Muscle layer of duodenum (tissue), 2 donors: ENCODE data around the gene CCT7.

Experiments
- H3K27ac ChIP-seq: one replicate; pipeline ENCODE4 v1.7.0; 2013; ENCODE audit warnings: mild to moderate bottlenecking, low read length
- H3K27me3 ChIP-seq: one replicate; pipeline ENCODE4 v1.7.0; 2013; ENCODE audit warnings: low read depth, mild to moderate bottlenecking, control low read depth, low read length
- H3K36me3 ChIP-seq, 2 donors: one replicate each; pipeline ENCODE4 v1.7.0; 2013; ENCODE audit warnings: low read length in 2 of 2, control low read depth in 1 of 2, mild to moderate bottlenecking in 1 of 2; ENCODE audit not compliant: insufficient read depth in 2 of 2, control insufficient read depth in 1 of 2
- H3K4me1 ChIP-seq, 2 donors: one replicate each; pipeline ENCODE4 v1.7.0; 2013; ENCODE audit warnings: low read length in 2 of 2, mild to moderate bottlenecking in 2 of 2, control low read depth in 1 of 2, moderate library complexity in 1 of 2; ENCODE audit not compliant: insufficient read depth in 2 of 2, control insufficient read depth in 1 of 2
- H3K4me3 ChIP-seq, 2 donors: one replicate each; pipeline ENCODE4 v1.7.0; 2013; ENCODE audit warnings: low read length in 2 of 2, low read depth in 1 of 2, mild to moderate bottlenecking in 1 of 2
- H3K9me3 ChIP-seq, 2 donors: one replicate each; pipeline ENCODE4 v1.7.0; 2013; ENCODE audit warnings: low read length in 2 of 2, control low read depth in 1 of 2, mild to moderate bottlenecking in 1 of 2; ENCODE audit not compliant: control insufficient read depth in 1 of 2
- donor health status: healthy.

Gene CCT7

GRCh38 chr2:73281244-73281643, 47.1 kb downstream of the CCT7 start:
- Histone ChIP-seq H3K9me3 (no peaks in the 10 kb centered on the region), H3K36me3 (no peaks in the 10 kb centered on the region), H3K27ac (no peak overlapping the region), H3K4me3 (no peak overlapping the region), H3K27me3 (peaks cover 5% of the 10 kb centered on the region), H3K4me1 (peaks cover 0 to 20% of the 10 kb centered on the region in 2 donors)

- Histone ChIP-seq H3K27me3 (peaks cover 5% of the 10 kb centered on the region), H3K4me3 (peak overlapping the region in 1 of 2 donors; percentile 79), H3K9me3 (no peaks in the 10 kb centered on the region)
Observed at GRCh38 chr2:73282924-73283544, 48.9 kb downstream of the CCT7 start.

GRCh38 chr2:73283545-73284295, 49.6 kb downstream of the CCT7 start:
- Histone ChIP-seq H3K27ac (no peak overlapping the region), H3K4me3 (peak overlapping the region; percentile 43 to 79), H3K36me3 (no peaks in the 10 kb centered on the region), H3K4me1 (peaks cover 0 to 20% of the 10 kb centered on the region in 2 donors), H3K9me3 (no peaks in the 10 kb centered on the region), H3K27me3 (peaks cover 5% of the 10 kb centered on the region)

More at GRCh38 chr2:73282924-73283544, 48.9 kb downstream of the CCT7 start:
- Histone ChIP-seq H3K36me3 (no peaks in the 10 kb centered on the region), H3K27ac (no peak overlapping the region), H3K4me1 (peaks cover 0 to 20% of the 10 kb centered on the region in 2 donors)

GRCh38 chr2:73284296-73285158, 50.4 kb downstream of the CCT7 start, which contains the start of gene FBXO41:
Gene FBXO41, minus strand, starts transcription at chr2:73284478. Its CDS starts 14,848 bp downstream, at chr2:73269630.
- H3K9me3 ChIP-seq = no peaks in the 10 kb centered on the region

GRCh38 chr2:73285159-73285739, 51.1 kb downstream of the CCT7 start:
- peaks cover 0 to 20% of the 10 kb centered on the region in 2 donors for H3K4me1 ChIP-seq
- H3K36me3 ChIP-seq = no peaks in the 10 kb centered on the region
- H3K27me3 ChIP-seq = peaks cover 5% of the 10 kb centered on the region
- H3K4me3 ChIP-seq = peak overlapping the region; percentile 28 to 79
- H3K27ac ChIP-seq = no peak overlapping the region
- no peaks in the 10 kb centered on the region for H3K9me3 ChIP-seq

More at GRCh38 chr2:73284296-73285158, 50.4 kb downstream of the CCT7 start, which contains the start of gene FBXO41:
- peak within 1 kb of the TSS; percentile 43 to 79 for H3K4me3 ChIP-seq
- H3K27ac ChIP-seq = no peak within 1 kb of the TSS
- H3K36me3 ChIP-seq = no peaks in the 10 kb centered on the region
- H3K27me3 ChIP-seq = peaks cover 5% of the 10 kb centered on the region
- peaks cover 0 to 20% of the 10 kb centered on the region in 2 donors for H3K4me1 ChIP-seq

- no peak overlapping the region for H3K4me3 ChIP-seq
- H3K27me3 ChIP-seq = peaks cover 10% of the 10 kb centered on the region
- H3K36me3 ChIP-seq = no peaks in the 10 kb centered on the region
- H3K27ac ChIP-seq = no peak overlapping the region
- H3K4me1 ChIP-seq = peaks cover 0 to 22% of the 10 kb centered on the region in 2 donors
- no peaks in the 10 kb centered on the region for H3K9me3 ChIP-seq
Observed at GRCh38 chr2:73286134-73286655, 52.1 kb downstream of the CCT7 start.

GRCh38 chr2:73289304-73289703, 55.2 kb downstream of the CCT7 start:
- Histone ChIP-seq H3K36me3 (no peaks in the 10 kb centered on the region), H3K27me3 (peaks cover 28% of the 10 kb centered on the region)

GRCh38 chr2:73290049-73290839, 56.1 kb downstream of the CCT7 start:
- H3K36me3 ChIP-seq = no peaks in the 10 kb centered on the region
- peaks cover 3 to 30% of the 10 kb centered on the region in 2 donors for H3K4me1 ChIP-seq
- H3K9me3 ChIP-seq = peaks cover 0 to 2% of the 10 kb centered on the region in 2 donors
- no peak overlapping the region for H3K4me3 ChIP-seq
- H3K27ac ChIP-seq = no peak overlapping the region
- H3K27me3 ChIP-seq = peaks cover 29% of the 10 kb centered on the region

More at GRCh38 chr2:73289304-73289703, 55.2 kb downstream of the CCT7 start:
- H3K9me3 ChIP-seq = peaks cover 0 to under 1% of the 10 kb centered on the region in 2 donors
- no peak overlapping the region for H3K27ac ChIP-seq
- peaks cover 3 to 38% of the 10 kb centered on the region in 2 donors for H3K4me1 ChIP-seq
- no peak overlapping the region for H3K4me3 ChIP-seq

GRCh38 chr2:73291093-73291460, 57.0 kb downstream of the CCT7 start:
- H3K27me3 ChIP-seq = peaks cover 34% of the 10 kb centered on the region
- peaks cover 3 to 30% of the 10 kb centered on the region in 2 donors for H3K4me1 ChIP-seq
- H3K4me3 ChIP-seq = peak overlapping the region in 1 of 2 donors; percentile 54
- no peaks in the 10 kb centered on the region for H3K36me3 ChIP-seq
- no peak overlapping the region for H3K27ac ChIP-seq
- H3K9me3 ChIP-seq = peaks cover 0 to 2% of the 10 kb centered on the region in 2 donors
